Left forelimb (tissue), 1 donor: ENCODE measurements around the gene PHOSPHO1.
"Not testable (repeated sequence)": the region's sequence is repeated elsewhere in the genome, so short reads cannot be mapped to it uniquely, and the experiment has no call there.

Experiments used
- DNase-seq: peaks from one replicate; pipeline ENCODE4 v3.0.0-alpha.2; 2018; ENCODE audit warnings: low spot score

Gene PHOSPHO1

DNA sequence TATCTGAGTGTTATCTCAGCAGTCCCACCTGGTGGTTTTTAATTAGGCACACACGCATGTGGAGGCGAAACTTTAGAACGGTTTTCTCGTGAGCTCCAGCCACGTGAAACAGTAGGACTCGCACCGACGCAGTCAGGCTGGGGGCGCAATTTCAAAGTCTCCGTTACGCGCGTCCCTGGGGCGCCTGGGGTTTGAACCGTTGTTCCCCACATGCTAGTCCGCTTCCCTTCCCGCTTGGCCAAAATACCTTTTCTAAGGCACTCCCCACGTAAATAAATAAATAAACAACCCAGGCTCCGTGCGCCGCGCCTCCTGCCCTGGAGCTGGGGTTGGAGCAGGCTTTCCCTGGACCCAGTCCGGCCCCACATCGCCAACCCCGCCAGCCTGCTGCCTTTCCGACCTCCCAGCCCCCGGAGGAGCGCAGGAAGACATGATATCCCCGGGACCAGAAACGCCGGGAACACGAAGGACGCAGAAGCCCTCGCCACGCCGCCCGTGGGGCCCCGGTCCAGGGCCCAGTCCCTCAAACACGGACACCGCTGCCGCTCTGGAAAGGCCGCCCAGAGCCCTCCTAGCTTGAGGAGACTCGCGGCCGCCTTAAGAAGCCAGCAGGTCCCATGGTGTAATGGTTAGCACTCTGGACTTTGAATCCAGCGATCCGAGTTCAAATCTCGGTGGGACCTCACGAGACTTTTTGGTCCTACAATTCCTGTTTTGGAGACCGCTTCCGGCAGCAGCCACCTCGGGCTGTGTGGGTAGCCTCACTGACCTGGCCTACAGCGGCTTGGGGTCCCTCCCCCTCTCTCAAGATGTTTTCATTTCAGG is 38.5 kb downstream of the PHOSPHO1 start:
- DNase-seq = peak; percentile 100

DNA sequence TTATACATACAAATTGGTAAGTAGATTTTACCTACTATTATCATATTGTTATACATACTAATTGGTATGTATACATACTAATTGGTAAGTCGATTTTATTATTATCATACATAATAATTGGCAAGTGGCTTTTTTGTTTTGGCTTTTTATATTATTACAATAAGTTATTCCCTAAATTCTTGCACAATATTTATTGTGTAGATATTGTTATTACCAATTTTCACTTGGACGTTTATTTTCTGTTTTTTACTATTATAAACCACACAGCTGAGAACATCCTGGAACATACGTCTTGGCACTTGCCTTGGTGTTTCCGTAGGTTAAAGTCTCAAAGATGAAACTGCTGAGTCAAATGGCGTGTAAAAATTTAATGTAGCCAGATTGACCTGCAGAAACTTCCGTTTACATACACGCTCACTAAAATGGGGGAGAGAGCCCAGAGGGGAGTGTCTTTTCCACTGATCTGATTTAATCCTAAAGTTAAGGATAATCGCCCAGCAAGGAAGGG is 39.1 kb downstream of the PHOSPHO1 start:
- no peak for DNase-seq

DNA sequence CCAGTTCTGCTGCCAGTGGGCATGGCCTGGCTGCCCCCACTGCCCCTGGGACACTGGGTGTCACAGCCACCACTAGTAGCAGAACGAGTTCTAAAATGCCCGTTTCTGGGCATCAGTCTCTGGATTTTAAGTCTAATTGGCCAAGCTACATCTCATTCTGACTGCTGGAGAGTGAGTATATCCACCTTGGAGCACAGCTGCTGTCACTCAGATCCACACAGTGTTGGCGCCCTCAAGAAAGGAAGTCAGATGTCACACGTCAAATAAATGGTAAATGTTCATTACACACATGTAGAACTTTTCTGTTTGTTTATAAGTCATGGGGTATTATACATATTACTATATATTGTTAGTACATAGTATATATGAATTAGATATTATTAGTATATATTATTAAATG is 39.7 kb downstream of the PHOSPHO1 start:
- DNase-seq = no peak

DNA sequence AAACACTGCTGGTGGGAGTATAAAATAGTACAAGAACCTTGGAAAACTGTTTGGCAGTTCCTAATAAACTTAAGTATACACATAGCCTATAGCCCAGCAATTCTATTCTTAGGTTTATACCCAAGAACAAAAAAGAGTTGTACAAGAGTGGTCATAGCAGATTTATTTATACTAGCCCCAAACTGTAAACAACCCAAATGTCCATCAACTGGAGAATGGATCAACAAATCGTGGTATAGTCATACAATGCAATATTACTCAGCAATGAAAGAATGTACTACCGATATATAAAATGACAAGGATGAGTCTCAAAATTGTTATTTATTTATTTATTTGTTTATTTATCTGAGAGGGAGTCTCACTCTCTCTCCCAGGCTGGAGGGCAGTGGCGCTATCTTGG is 43.3 kb downstream of the PHOSPHO1 start:
- no peak for DNase-seq

DNA sequence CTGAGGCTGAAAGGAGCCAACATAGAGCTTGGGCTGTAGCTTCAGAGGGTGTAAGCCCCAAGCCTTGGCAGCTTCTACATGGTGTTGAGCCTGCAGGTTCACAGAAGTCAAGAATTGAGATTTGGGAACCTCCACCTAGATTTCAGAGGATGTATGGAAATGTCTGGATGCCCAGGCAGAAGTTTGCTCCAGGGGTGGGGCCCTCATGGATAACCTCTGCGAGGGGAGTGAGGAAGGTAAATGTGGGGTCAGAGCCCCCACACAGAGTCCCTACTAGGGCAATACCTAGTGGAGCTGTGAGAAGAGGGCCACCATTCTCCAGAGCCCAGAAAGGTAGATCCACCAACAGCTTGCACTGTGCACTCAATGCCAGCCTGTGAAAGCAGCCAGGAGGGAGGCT is 45.2 kb downstream of the PHOSPHO1 start:
- DNase-seq = not testable (repeated sequence)

DNA sequence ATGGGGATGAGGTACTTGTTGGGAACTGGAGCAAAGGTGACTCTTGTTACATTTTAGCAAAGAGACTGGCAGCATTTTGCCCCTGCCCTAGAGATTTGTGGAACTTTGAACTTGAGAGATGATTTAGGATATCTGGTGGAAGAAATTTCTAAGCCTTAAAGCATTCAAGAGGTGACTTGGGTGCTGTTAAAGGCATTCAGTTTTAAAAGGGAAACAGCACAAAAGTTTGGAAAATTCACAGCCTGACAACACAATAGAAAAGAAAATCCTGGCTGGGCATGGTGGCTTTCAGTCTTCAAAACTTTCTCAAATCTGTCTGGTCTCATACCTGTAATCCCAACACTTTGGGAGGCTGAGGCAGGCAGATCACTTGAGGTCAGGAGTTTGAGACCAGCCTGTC is 46.1 kb downstream of the PHOSPHO1 start:
- not testable (repeated sequence) for DNase-seq

DNA sequence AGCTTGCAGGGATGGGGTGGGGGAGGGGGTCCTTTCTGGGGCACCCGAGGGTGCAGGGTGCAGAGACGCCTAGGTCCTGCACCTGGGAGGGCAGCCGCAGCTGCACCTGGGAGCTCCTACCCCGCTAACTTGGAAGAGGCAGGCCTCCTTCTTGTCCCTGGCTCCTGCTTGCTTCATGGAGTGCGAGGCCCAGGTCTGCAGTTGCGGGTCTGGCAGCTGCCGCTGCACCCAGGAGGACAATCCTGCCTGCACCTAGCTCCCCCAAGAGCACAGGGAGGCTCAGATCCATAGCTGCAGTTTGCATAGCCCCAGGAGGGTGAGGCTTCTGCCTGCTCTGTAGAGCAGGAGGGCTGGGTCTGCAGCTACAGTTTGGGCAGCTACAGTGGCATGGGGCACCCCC is 46.8 kb downstream of the PHOSPHO1 start:
- no peak for DNase-seq

DNA sequence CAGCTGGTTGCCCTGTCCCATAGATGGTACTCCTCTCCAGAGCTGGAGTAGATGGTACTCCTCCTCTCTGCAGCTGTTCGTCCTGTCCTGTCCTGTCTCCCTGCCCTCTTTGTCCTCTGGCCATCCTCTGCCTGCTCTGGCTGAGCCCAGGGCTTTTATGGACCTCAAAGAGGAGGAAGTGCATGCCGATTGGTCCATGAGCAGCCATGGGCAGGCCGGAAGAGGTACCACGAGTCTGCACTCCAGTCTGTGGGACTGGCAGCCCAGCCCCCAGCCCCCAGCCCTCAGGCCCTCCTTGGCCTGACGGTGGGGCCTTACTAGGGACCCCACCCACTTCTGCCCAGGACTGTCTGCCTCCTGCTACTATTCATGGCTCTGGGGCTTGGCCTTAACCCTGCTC is 47.2 kb downstream of the PHOSPHO1 start:
- no peak for DNase-seq

DNA sequence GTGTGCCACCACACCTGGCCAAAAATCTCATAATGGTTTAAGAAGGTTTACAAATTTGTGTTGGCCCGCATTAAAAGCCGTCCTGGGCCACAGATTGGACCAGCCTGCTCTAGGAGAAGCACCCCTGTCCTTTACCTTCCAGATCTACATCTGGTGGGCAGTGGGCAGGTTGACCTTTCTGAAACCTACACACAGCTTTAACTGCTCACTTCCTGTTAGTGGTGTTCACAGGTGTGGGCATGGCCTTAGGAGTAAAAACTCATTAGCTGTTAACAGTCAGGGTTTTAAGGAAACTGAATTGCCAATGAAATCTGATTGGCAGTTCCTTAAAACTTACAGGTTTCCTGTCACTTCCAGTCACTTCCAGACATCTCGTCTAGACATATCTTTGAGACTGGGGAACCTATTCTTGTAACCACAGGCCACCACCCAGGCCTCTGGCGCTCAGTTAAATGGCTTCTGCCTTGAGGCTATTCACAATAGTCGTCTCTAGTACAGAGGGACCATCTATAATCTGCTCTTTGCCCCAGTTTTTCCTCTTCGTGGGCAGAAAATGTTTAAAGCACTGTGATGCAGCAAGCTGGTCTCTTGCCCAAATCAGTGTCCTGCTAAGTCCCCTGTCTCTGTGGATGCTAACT is 49.5 kb downstream of the PHOSPHO1 start:
- DNase-seq = no peak

DNA sequence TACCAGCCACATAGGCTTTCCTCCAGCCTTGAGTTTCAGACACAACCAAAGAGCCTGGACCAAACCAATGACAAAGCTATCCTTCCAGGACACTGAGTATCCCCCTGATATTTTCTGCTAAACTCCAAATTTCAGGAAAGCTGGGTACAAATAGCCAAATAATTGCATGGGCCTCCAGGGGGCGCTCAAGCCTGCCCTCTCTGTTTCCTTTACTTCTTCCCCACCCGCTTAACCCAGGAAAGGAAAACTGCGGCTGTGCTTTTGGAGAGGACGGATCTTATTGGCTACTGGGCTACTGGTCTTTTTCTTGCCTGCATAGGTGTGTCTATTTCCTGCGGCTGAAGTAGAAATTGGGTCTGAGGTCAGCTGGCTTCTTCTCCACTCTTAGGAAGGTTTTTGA is 50.3 kb downstream of the PHOSPHO1 start:
- no peak for DNase-seq

DNA sequence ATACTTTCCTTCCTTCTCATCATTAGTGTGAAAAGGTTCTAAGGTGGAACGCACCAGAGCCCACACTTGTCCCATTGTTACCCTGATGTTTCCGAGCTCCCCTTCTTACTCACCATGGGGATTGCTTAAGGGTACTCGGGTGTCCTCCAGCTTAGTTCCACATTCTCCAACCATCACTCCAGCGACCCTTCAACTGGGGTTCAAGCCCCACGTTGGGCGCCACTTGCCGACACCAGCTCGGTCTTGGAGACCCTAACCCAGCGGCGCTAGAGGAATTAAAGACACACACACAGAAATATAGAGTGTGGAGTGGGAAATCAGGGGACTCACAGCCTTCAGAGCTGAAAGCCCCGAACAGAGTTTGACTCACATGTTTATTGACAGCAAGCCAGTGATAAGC is 54.6 kb downstream of the PHOSPHO1 start:
- DNase-seq = not testable (repeated sequence)
